Keratinocyte (primary cell): ENCODE data around the gene SPG7. TPM values are rescaled to one million over a fixed set of nuclear protein-coding genes. Genes with fewer than 3 reads are reported as not detected.
A peak's percentile ranks its signal among the peaks of the same experiment; 100 is the strongest.

Source experiments
- DNase-seq: peaks from one replicate; pipeline ENCODE4 v3.0.0-alpha.2; 2011; ENCODE audit warnings: low read depth, missing footprints, low spot score
- FAIRE-seq: peaks from 2 replicates; lab custom pipeline; 2011; peaks lifted over from hg19 to GRCh38; lab: Jason Lieb, UNC
- H2AFZ ChIP-seq: 2 replicates; pipeline ENCODE4 v1.6.0; 2012; ENCODE audit warnings: low read length, control low read depth, inconsistent platforms; ENCODE audit not compliant: control insufficient read depth
- H3K27ac ChIP-seq: 2 replicates; pipeline ENCODE4 v1.5.1; 2011; ENCODE audit warnings: low read length; ENCODE audit not compliant: control insufficient read depth, insufficient read depth
- H3K27me3 ChIP-seq: 3 replicates; pipeline ENCODE4 v1.6.0; 2011; ENCODE audit warnings: low read length; ENCODE audit not compliant: control insufficient read depth, insufficient read depth; ENCODE audit errors: extremely low read depth
- H3K36me3 ChIP-seq, 2 experiments: 2 replicates in 1 of 2; 3 replicates in 1 of 2; pipeline ENCODE4 v1.5.1; 2011; ENCODE audit warnings: low read length in 2 of 2, mild to moderate bottlenecking in 1 of 2; ENCODE audit not compliant: control insufficient read depth in 2 of 2, insufficient read depth in 2 of 2; ENCODE audit errors: extremely low read depth in 1 of 2
- H3K4me1 ChIP-seq: 3 replicates; pipeline ENCODE4 v1.5.1; 2011; ENCODE audit warnings: low read length; ENCODE audit not compliant: control insufficient read depth, insufficient read depth; ENCODE audit errors: extremely low read depth
- H3K4me2 ChIP-seq: 3 replicates; pipeline ENCODE4 v1.6.0; 2011; ENCODE audit warnings: low read depth, low read length; ENCODE audit not compliant: control insufficient read depth, insufficient read depth; ENCODE audit errors: extremely low read depth
- H3K4me3 ChIP-seq, 3 experiments: fragments of 200-600 bp in 1 of 3; sonication (generic) in 1 of 3; 2 replicates in 2 of 3; 3 replicates in 1 of 3; pipeline ENCODE4 v1.5.1; 2011 to 2016; ENCODE audit warnings: low read length in 3 of 3, mild to moderate bottlenecking in 3 of 3, control low read depth in 2 of 3, inconsistent platforms in 1 of 3, low read depth in 1 of 3, mixed read lengths in 1 of 3, mixed run types in 1 of 3, moderate library complexity in 1 of 3; ENCODE audit not compliant: control insufficient read depth in 2 of 3, insufficient read depth in 2 of 3; ENCODE audit errors: extremely low read depth in 1 of 3
- H3K79me2 ChIP-seq: 2 replicates; pipeline ENCODE4 v1.6.0; 2012; ENCODE audit warnings: low read length; ENCODE audit not compliant: control insufficient read depth, insufficient read depth
- H3K9ac ChIP-seq: 3 replicates; pipeline ENCODE4 v1.6.0; 2011; ENCODE audit warnings: low read length; ENCODE audit not compliant: control insufficient read depth, insufficient read depth; ENCODE audit errors: extremely low read depth
- H3K9me1 ChIP-seq: 3 replicates; pipeline ENCODE4 v1.6.0; 2011; ENCODE audit warnings: low read length; ENCODE audit not compliant: control insufficient read depth, insufficient read depth; ENCODE audit errors: extremely low read depth
- H3K9me3 ChIP-seq: 2 replicates; pipeline ENCODE4 v1.5.1; 2012; ENCODE audit warnings: low read depth, low read length; ENCODE audit not compliant: control insufficient read depth
- H4K20me1 ChIP-seq: 3 replicates; pipeline ENCODE4 v1.6.0; 2011; ENCODE audit warnings: low read length; ENCODE audit not compliant: control insufficient read depth, insufficient read depth; ENCODE audit errors: extremely low read depth
- CTCF ChIP-seq, 3 experiments: IDR thresholded peaks in 1 of 3; conservative IDR thresholded peaks in 1 of 3; optimal IDR thresholded peaks in 1 of 3; 2 replicates in 2 of 3; 3 replicates in 1 of 3; pipeline versions ENCODE3 to v1.5.1; 2011; ENCODE audit warnings: low read length in 3 of 3, mild to moderate bottlenecking in 3 of 3, moderate library complexity in 2 of 3, control low read depth in 1 of 3, inconsistent platforms in 1 of 3; ENCODE audit not compliant: insufficient read depth in 2 of 3; ENCODE audit errors: extremely low read depth in 1 of 3
- EZH2 ChIP-seq: IDR thresholded peaks from one replicate; pipeline ENCODE4 v1.6.1; 2012; ENCODE audit warnings: inconsistent platforms, mild to moderate bottlenecking, low read length, moderate library complexity
- dilution Hi-C: fragments of 300-500 bp; cut with MboI; formaldehyde crosslinking; loops from one replicate; pipeline ENCODE4 v1.7.0; 2020; ENCODE audit warnings: low sequenced_read_pairs; ENCODE audit not compliant: extremely low pct_ligation_motif_present
- polyA plus RNA-seq, 5 experiments: library from polyadenylated mRNA; depleted of rRNA in 3 of 5; stranded (reverse) in 3 of 5; stranded (forward) in 1 of 5; unstranded in 1 of 5; fragments of >200 nt; gene quantifications; 1 replicate in 1 of 5; 2 replicates in 3 of 5; 3 replicates in 1 of 5; pipeline versions ENCODE4 v1.2.1 to v1.2.3, GENCODE V29; 2011 to 2012; ENCODE audit warnings: missing spikeins in 2 of 5, low read depth in 1 of 5, low replicate concordance in 1 of 5

Gene SPG7
- polyA plus RNA-seq, 1 donor (not counting 4 experiments of a cell fraction or from before 2014, with no cell fraction given) = 45.2 TPM

GRCh38 chr16:89482150-89482816, 25.9 kb upstream of the SPG7 start:
- H3K9me1 ChIP-seq = peaks cover 27% of the 10 kb centered on the region
- DNase-seq (no peak), FAIRE-seq (no peak)
- no peak overlapping the region for H2AFZ ChIP-seq
- H3K4me3 ChIP-seq = peak overlapping the region in 2 of 3 experiments; percentile 23 to 38
- no peaks in the 10 kb centered on the region for H3K9me3 ChIP-seq
- TF ChIP-seq CTCF (optimal IDR thresholded peaks at IDR 0.05 in 1 of 3, IDR thresholded peaks at IDR 0.05 in 1 of 3, conservative IDR thresholded peaks at IDR 0.05 in 1 of 3; ENCODE audit: extremely low read depth in 1 of 3, insufficient read depth in 2 of 3, low read length in 3 of 3) = no peak
- TF ChIP-seq EZH2 = no peak
- H3K27ac ChIP-seq = peak overlapping the region; percentile 54
- H3K36me3 ChIP-seq = peaks cover 0 to 25% of the 10 kb centered on the region in 2 experiments
- peak overlapping the region; percentile 53 for H3K9ac ChIP-seq
- H3K4me1 ChIP-seq = peaks cover 81% of the 10 kb centered on the region
- peak overlapping the region; percentile 59 for H3K4me2 ChIP-seq
- dilution Hi-C loops = no loop called here
- H3K27me3 ChIP-seq = no peaks in the 10 kb centered on the region
- peaks cover 71% of the 10 kb centered on the region for H4K20me1 ChIP-seq
- peaks cover 95% of the 10 kb centered on the region for H3K79me2 ChIP-seq

- Histone ChIP-seq H3K79me2 (peaks cover 95% of the 10 kb centered on the region), H3K9me3 (no peaks in the 10 kb centered on the region), H3K27me3 (no peaks in the 10 kb centered on the region), H2AFZ (no peak overlapping the region), H3K4me2 (peak overlapping the region; percentile 59), H3K4me3 (peak overlapping the region in 2 of 3 experiments; percentile 0 to 23), H3K27ac (peak overlapping the region; percentile 54), H3K9me1 (peaks cover 27% of the 10 kb centered on the region), H3K9ac (peak overlapping the region; percentile 53), H3K4me1 (peaks cover 78% of the 10 kb centered on the region), H3K36me3 (peaks cover 2 to 26% of the 10 kb centered on the region in 2 experiments), H4K20me1 (peaks cover 73% of the 10 kb centered on the region)
- DNase-seq (no peak), FAIRE-seq (peak; percentile 5)
- TF ChIP-seq CTCF (optimal IDR thresholded peaks at IDR 0.05 in 1 of 3, IDR thresholded peaks at IDR 0.05 in 1 of 3, conservative IDR thresholded peaks at IDR 0.05 in 1 of 3; ENCODE audit: extremely low read depth in 1 of 3, insufficient read depth in 2 of 3, low read length in 3 of 3) (no peak), EZH2 (no peak)
- dilution Hi-C loops = no loop called here
These were observed 25.4 kb upstream of the SPG7 start for GRCh38 chr16:89482817-89483205.
